ACHN (cell line): ENCODE data around the gene PDE4D.
"Not testable (repeated sequence)": the region's sequence is repeated elsewhere in the genome, so short reads cannot be mapped to it uniquely, and the experiment has no call there.

Source experiments
- DNase-seq: peaks from one replicate; pipeline ENCODE4 v3.0.0-alpha.2; 2015
- in situ Hi-C: cut with HindIII; loops from 2 replicates; pipeline ENCODE4 v1.10.0; 2017; ENCODE audit warnings: low sequenced_read_pairs, low pct_ligation_motif_present, low pct_unique_long_range_greater_than_20kb

Gene PDE4D

GRCh38 chr5:59412428-59412827 lies 481.1 kb downstream of the PDE4D start:
- no peak for DNase-seq
- in situ Hi-C loops: no loop called here

DNA sequence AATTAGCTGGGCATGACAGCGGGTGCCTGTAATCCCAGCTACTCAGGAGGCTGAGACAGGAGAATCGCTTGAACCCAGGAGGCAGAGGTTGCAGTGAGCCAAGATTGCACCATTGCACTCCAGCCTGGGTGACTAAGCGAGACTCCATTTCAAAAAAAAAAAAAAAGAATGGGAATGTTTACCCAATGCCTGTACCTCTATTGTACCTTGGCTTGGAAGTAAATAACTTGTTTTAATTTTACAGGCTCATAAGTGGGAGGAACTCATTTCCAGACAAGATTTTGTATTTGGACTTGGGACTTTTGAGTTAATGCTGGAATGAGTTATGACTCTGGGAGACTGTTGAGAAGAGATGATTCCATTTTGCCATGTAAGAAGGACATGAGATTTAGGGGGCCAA lies 484.5 kb downstream of the PDE4D start:
- not testable (repeated sequence) for DNase-seq

DNA sequence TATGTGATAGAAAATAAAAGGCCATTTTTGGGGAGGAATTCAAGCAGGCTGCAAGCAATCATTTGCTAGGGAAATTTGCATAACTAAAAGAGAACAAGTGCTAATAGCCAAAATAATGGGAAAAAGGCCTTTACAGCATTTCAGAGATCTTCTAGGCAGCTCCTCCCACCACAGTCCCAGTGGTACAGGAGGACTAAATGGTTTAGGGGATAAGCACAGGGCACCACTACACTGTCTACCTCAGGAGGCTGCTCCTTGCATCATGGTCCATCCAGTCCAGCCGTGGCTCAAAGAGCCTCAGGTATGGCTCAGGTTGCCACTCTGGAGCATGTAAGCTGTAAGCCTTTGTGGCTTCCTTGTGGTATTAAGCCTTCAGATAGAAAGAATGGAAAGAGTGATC lies 485.6 kb downstream of the PDE4D start:
- no peak for DNase-seq
- in situ Hi-C loops: no loop called here

More for the DNA sequence above, 484.5 kb downstream of the PDE4D start:
- in situ Hi-C loops: not testable (repeated sequence)

- DNase-seq: no peak
- in situ Hi-C loops: no loop called here
These were observed 491.9 kb downstream of the PDE4D start for GRCh38 chr5:59401637-59402036.

DNA sequence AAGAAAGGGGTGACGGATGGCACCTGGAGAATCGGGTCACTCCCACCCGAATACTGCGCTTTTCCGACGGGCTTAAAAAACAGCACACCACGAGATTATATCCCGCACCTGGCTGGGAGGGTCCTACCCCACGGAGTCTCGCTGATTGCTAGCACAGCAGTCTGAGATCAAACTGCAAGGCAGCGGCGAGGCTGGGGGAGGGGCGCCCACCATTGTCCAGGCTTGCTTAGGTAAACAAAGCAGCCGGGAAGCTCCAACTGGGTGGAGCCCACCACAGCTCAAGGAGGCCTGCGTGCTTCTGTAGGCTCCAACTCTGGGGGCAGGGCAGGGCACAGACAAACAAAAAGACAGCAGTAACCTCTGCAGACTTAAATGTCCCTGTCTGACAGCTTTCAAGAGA lies 498.6 kb downstream of the PDE4D start:
- DNase-seq, in situ Hi-C loops: not testable (repeated sequence)

GRCh38 chr5:59393585-59394420 lies 499.7 kb downstream of the PDE4D start:
- in situ Hi-C loops: no loop called here
- no peak for DNase-seq

- no peak for DNase-seq
- in situ Hi-C loops: no loop called here
These were observed 501.9 kb downstream of the PDE4D start for GRCh38 chr5:59391576-59391975.

GRCh38 chr5:59390989-59391388 lies 502.5 kb downstream of the PDE4D start:
- no peak for DNase-seq
- in situ Hi-C loops: no loop called here

GRCh38 chr5:59390074-59390659 lies 503.4 kb downstream of the PDE4D start:
- DNase-seq: peak; percentile 38
- in situ Hi-C loops: no loop called here

GRCh38 chr5:59387127-59387526 lies 506.4 kb downstream of the PDE4D start:
- in situ Hi-C loops: no loop called here

DNA sequence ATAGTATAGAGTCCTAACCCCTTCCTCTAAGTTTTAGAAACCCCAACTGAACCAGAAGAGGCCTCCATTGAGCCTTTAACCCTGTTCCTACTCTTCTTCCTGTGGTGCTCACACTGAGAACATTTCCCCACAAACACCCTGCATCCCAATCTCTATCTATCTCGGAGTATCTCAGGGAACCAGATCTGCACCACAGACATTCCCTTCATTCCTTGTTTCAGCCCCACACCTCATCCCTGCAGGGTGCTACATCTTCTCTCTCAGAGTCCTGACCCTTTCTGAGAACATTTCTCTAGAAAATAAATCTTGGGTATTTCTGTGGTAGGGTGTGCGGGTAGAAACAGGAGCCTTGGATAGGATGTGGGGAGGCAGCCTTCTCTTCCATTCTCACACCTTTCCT lies 507.8 kb downstream of the PDE4D start:
- no peak for DNase-seq
- in situ Hi-C loops: no loop called here

More at GRCh38 chr5:59387127-59387526, 506.4 kb downstream of the PDE4D start:
- no peak for DNase-seq

GRCh38 chr5:59380350-59380951 lies 513.1 kb downstream of the PDE4D start:
- peak; percentile 76 for DNase-seq
- in situ Hi-C loops: no loop called here

- DNase-seq, in situ Hi-C loops: not testable (repeated sequence)
These were observed 519.5 kb downstream of the PDE4D start for GRCh38 chr5:59374036-59374435.

DNA sequence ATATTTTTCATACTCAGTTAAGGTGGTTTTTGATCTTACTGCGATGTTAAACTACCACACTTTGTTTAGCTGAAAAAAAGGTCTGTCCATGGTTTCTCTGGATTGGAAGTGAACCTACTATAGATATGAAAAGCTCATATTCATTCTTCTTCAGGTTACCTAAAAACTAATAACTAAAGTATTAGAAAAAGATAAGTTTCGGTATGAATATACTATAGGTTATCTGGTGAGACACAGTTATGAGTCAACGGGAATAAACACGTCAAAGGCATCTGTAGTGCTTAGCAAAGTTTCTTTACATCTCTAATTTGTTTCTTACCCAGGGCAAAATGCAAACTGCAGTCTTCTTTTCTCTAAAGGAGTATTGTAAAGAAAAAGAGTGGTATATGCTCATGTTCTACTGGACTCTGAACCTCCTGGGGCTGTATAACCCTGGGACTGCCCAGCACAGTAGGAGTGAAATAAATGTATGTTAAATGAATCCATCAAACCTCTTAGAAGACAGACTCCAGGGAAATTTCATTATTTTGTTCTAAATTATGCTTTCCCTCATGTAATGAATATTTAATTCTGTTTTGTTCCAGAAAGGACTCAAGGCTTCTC lies 521.9 kb downstream of the PDE4D start:
- DNase-seq: no peak
- in situ Hi-C loops: no loop called here

GRCh38 chr5:59368951-59369350 lies 524.6 kb downstream of the PDE4D start:
- in situ Hi-C loops: no loop called here
- no peak for DNase-seq

- in situ Hi-C loops: no loop called here
- peak; percentile 59 for DNase-seq
These were observed 525.6 kb downstream of the PDE4D start for GRCh38 chr5:59367791-59368394.

GRCh38 chr5:59366784-59367183 lies 526.7 kb downstream of the PDE4D start:
- in situ Hi-C loops: no loop called here
- no peak for DNase-seq

DNA sequence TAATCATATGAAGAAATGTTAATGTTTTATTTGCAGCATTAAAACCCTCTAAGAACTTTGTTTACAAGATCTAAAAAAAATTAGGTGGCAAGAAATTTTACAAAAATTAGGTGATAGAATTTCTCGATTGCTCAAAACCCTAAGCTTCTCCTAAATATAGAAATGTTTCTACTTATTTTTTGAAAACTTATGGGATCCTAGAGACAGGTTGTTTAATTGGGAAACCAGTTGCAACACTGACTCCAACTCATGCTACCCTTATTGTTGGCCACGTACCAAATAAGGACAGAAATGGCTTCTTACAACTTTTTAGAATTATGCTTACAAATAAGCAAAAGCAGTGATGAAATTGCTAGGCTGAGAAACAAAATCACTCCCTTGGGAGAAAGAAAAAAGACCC lies 531.1 kb downstream of the PDE4D start:
- in situ Hi-C loops: no loop called here
- DNase-seq: no peak

- DNase-seq: no peak
- in situ Hi-C loops: no loop called here
These were observed 532.1 kb downstream of the PDE4D start for GRCh38 chr5:59361454-59361853.
